Ascending aorta (tissue), 2 donors: ENCODE results near the gene PLAGL1. TPM values are rescaled to one million over a fixed set of nuclear protein-coding genes. Genes with fewer than 3 reads are reported as not detected.
"Not testable (repeated sequence)": the region's sequence is repeated elsewhere in the genome, so short reads cannot be mapped to it uniquely, and the experiment has no call there.

Experiments used
- DNase-seq, 2 donors: peaks; one replicate each; pipeline ENCODE4 v3.0.0-alpha.2; 2019; ENCODE audit warnings: low spot score in 2 of 2
- H3K27ac ChIP-seq, 2 donors: fragments of 200-600 bp; sonication (generic); one replicate each; pipeline ENCODE4 v1.5.1; 2016 to 2017; ENCODE audit warnings: mild to moderate bottlenecking in 1 of 2
- H3K27me3 ChIP-seq: fragments of 200-600 bp; sonication (generic); one replicate; pipeline ENCODE4 v1.5.1; 2017
- H3K36me3 ChIP-seq, 2 donors: fragments of 200-600 bp; sonication (generic); one replicate each; pipeline ENCODE4 v1.5.1; 2016
- H3K4me1 ChIP-seq, 2 donors: fragments of 200-600 bp; sonication (generic); one replicate each; pipeline ENCODE4 v1.5.1; 2016 to 2017; ENCODE audit warnings: mild to moderate bottlenecking in 1 of 2
- H3K4me3 ChIP-seq, 2 donors: fragments of 200-600 bp; sonication (generic); one replicate each; pipeline ENCODE4 v1.5.1; 2016 to 2017; ENCODE audit warnings: mild to moderate bottlenecking in 1 of 2
- H3K9me3 ChIP-seq, 2 donors: fragments of 200-600 bp; sonication (generic); one replicate each; pipeline ENCODE4 v1.5.1; 2016
- intact Hi-C: fragments of 100-400 bp; cut with DNase I; formaldehyde crosslinking; loops from one replicate; pipeline ENCODE4 v1.15.1; 2023
- total RNA-seq: library from RNA; depleted of rRNA; stranded (reverse); fragments of >200 nt; gene quantifications from one replicate; pipeline ENCODE4 v1.1.0, GENCODE V29; 2016
- TF ChIP-seq, protein P1 (sequence below), 3 experiments: fragments of 200-600 bp in 2 of 3; fragments of 450-650 bp in 1 of 3; sonication (generic) in 2 of 3; IDR thresholded peaks; one replicate each; pipeline ENCODE4 v1.5.1; 2016 to 2019; ENCODE audit warnings: antibody characterized with exemption in 3 of 3, mild to moderate bottlenecking in 1 of 3, moderate library complexity in 1 of 3

Gene PLAGL1
- total RNA-seq, 1 donor from 2014 or later, result 86.3 TPM

DNA sequence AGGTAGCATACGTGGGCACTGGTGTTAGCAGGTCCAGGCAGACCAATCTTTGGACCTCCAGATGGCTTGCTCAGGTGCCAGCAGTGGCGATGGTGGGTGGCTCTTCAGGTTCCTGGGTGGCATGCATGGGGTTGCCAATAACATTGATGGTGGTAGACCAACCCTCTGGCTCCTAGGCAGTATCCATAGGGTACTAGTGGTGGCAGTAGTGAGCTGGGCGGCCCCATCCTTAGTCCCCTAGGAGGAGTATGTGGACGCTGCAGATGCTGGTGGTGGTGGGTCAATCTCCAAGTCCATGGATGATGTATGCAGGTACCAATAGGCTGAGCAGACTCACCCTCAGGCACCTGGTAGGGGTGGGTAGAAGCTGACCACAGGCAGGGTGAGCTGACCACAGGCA, 73.2 kb downstream of the PLAGL1 start:
- H3K4me3 ChIP-seq, result no peak overlapping the region
- no peaks in the 10 kb centered on the region for H3K4me1 ChIP-seq
- peaks cover 0 to 7% of the 10 kb centered on the region in 2 donors for H3K9me3 ChIP-seq
- no peaks in the 10 kb centered on the region for H3K36me3 ChIP-seq
- no peak for DNase-seq
- TF ChIP-seq, protein P1, sequence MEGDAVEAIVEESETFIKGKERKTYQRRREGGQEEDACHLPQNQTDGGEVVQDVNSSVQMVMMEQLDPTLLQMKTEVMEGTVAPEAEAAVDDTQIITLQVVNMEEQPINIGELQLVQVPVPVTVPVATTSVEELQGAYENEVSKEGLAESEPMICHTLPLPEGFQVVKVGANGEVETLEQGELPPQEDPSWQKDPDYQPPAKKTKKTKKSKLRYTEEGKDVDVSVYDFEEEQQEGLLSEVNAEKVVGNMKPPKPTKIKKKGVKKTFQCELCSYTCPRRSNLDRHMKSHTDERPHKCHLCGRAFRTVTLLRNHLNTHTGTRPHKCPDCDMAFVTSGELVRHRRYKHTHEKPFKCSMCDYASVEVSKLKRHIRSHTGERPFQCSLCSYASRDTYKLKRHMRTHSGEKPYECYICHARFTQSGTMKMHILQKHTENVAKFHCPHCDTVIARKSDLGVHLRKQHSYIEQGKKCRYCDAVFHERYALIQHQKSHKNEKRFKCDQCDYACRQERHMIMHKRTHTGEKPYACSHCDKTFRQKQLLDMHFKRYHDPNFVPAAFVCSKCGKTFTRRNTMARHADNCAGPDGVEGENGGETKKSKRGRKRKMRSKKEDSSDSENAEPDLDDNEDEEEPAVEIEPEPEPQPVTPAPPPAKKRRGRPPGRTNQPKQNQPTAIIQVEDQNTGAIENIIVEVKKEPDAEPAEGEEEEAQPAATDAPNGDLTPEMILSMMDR (IDR thresholded peaks at IDR 0.05), result no peak
- H3K27me3 ChIP-seq, result no peaks in the 10 kb centered on the region
- intact Hi-C loops, result no loop called here
- no peak overlapping the region for H3K27ac ChIP-seq

DNA sequence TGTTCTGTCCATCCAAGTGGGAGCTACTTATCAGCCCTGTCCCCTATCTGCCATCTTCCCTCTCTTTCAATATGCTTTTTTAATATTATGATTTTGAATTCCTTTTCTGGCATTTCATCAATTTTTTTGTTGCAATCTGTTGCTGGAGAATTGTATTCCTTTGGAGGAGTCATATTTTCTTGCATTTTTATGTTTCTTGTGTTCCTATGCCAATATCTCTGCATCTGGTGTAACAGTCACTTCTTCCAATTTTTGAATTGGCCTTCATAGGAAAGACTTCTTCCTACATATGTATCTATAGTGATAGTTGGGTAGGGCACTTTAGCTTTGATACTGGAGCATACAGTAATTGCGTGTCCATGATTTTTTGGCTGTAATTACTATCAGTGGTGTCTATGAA, 73.7 kb downstream of the PLAGL1 start:
- intact Hi-C loops, result no loop called here
- TF ChIP-seq, protein P1 (IDR thresholded peaks at IDR 0.05), result no peak
- Histone ChIP-seq H3K4me1 (no peaks in the 10 kb centered on the region), H3K27ac (no peak overlapping the region), H3K4me3 (no peak overlapping the region), H3K27me3 (no peaks in the 10 kb centered on the region), H3K36me3 (no peaks in the 10 kb centered on the region), H3K9me3 (peaks cover 0 to 7% of the 10 kb centered on the region in 2 donors)
- DNase-seq, result no peak

DNA sequence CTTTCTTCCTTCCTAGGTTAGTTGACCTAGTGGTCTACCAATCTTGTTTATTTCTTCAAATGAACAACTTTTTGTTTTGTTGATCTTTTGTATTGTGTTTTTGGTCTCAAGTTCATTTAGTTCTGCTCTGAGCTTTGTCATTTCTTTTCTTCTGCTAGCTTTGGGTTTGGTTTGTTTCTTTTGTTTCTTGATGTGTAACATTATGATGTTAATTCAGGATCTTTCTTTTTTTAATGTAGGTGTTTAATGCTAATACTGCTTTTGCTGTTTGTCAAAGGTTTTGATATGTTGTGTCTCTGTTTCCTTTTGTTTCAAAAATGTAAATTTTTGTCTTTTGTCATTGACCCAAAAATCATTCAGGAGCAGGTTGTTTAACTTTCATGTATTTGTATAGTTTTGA, 78.1 kb downstream of the PLAGL1 start:
- DNase-seq, result no peak
- H3K27ac ChIP-seq, result no peak overlapping the region
- no peaks in the 10 kb centered on the region for H3K4me1 ChIP-seq
- TF ChIP-seq, protein P1 (IDR thresholded peaks at IDR 0.05), result no peak
- H3K4me3 ChIP-seq, result no peak overlapping the region
- H3K9me3 ChIP-seq, result peaks cover 0 to 7% of the 10 kb centered on the region in 2 donors
- H3K36me3 ChIP-seq, result no peaks in the 10 kb centered on the region
- H3K27me3 ChIP-seq, result no peaks in the 10 kb centered on the region
- intact Hi-C loops, result no loop called here

DNA sequence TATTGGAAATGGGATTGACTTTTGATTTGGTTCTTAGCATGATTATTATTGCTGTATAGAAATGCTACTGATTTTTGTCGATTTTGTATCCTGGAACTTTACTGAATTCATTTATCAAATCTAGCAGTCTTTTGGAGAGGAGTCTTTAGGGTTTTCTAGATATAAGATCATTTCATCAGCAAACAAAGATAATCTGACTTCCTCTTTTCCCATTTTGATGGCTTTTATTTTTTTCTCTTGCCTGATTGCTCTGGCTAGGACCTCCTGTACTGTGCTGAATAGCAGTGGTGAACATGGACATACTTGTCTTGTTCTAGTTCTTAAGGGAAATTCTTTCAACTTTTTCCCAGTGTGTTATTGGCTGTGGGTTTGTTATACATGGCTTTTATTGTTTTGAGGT, 79.2 kb downstream of the PLAGL1 start:
- no peaks in the 10 kb centered on the region for H3K4me1 ChIP-seq
- intact Hi-C loops, result no loop called here
- H3K27ac ChIP-seq, result no peak overlapping the region
- DNase-seq, result no peak
- no peaks in the 10 kb centered on the region for H3K36me3 ChIP-seq
- no peaks in the 10 kb centered on the region for H3K27me3 ChIP-seq
- H3K4me3 ChIP-seq, result no peak overlapping the region
- H3K9me3 ChIP-seq, result peaks cover 0 to 7% of the 10 kb centered on the region in 2 donors
- TF ChIP-seq, protein P1 (IDR thresholded peaks at IDR 0.05), result no peak

DNA sequence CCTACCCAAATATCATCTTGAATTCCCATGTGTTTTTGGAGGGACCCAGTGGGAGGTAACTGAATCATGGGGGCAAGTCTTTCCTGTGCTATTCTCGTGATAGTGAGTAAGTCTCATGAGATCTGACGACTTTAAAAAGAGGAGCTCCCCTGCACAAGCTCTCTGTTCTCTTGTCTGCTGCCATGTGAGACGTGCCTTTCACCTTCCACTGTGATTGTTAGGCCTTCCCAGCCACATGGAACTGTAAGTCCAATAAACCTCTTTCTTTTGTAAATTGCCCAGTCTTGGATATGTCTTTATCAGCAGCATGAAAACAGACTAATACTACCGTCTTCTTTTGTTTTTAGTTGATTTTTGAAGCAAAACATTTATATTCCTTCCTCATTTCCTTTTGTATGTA, 91.0 kb downstream of the PLAGL1 start:
- DNase-seq, H3K4me1 ChIP-seq, intact Hi-C loops, H3K27me3 ChIP-seq, H3K27ac ChIP-seq, H3K4me3 ChIP-seq, H3K36me3 ChIP-seq: not testable (repeated sequence)
- peaks cover 0 to 14% of the 10 kb centered on the region in 2 donors for H3K9me3 ChIP-seq

DNA sequence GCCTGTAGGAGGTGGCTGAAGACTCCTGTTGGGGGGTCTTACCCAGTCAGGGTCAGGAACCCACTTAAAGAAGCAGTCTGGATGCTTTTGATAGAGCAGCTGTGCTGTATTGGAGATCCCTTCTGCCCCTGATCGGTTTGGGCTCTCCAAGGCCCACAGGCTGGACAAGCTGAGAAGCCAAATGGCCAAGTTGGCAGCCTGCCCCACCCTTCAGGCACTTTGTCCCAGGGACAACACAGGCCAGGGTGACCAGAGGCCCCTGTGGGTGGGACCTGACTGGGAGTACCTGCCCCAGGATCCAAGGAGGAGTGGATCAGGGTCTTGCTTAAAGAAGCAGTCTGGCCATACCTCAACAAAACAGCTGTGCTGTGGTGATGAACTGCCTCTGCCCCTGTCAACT, 95.4 kb downstream of the PLAGL1 start:
- no peaks in the 10 kb centered on the region for H3K4me1 ChIP-seq
- TF ChIP-seq, protein P1 (IDR thresholded peaks at IDR 0.05), result no peak
- peaks cover 0 to 20% of the 10 kb centered on the region in 2 donors for H3K9me3 ChIP-seq
- intact Hi-C loops, result no loop called here
- no peaks in the 10 kb centered on the region for H3K36me3 ChIP-seq
- no peak for DNase-seq
- no peak overlapping the region for H3K27ac ChIP-seq
- no peak overlapping the region for H3K4me3 ChIP-seq
- H3K27me3 ChIP-seq, result no peaks in the 10 kb centered on the region
